T-helper 9 cell (primary cell): ENCODE data around the gene DNAJC18.
"Not testable (repeated sequence)": the region's sequence is repeated elsewhere in the genome, so short reads cannot be mapped to it uniquely, and the experiment has no call there.

Experiments used
- DNase-seq: peaks from one replicate; pipeline ENCODE4 v3.0.0-alpha.2; 2020
- total RNA-seq, 2 donors: gene quantifications; one replicate each; lab custom pipeline; 2026; lab: John Stamatoyannopoulos, UW

The DNAJC18 gene
- total RNA-seq: 7.5 to 18.7 reads per million in 2 donors

- peak; percentile 86 for DNase-seq
Measured at GRCh38 chr5:139439013-139439903, at the start of gene DNAJC18. Gene DNAJC18, minus strand, starts transcription at chr5:139439525. Its CDS starts 80 bp downstream, at chr5:139439445.

GRCh38 chr5:139488260-139488659, 48.9 kb upstream of the DNAJC18 start:
- DNase-seq: no peak

DNA sequence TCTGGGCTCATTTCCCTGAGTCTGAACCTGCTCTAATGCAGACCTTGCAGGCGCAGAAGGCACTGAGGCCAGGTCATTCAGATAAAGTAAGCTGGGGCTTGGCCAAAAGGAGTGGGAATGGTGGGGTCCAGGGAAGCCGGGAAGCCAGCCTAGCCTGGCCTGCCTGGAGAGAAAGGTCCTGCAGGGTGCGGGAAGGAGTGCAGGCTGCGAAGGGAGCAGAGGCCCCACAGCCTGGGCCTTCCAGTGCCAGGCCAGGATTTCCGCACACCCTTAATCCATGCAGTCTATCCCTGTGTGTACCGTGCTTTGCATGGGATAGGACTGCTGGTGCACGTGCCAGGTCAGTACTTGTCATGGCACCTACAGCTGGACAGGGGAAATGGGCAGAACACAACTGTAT, 46.9 kb upstream of the DNAJC18 start:
- DNase-seq: no peak

DNA sequence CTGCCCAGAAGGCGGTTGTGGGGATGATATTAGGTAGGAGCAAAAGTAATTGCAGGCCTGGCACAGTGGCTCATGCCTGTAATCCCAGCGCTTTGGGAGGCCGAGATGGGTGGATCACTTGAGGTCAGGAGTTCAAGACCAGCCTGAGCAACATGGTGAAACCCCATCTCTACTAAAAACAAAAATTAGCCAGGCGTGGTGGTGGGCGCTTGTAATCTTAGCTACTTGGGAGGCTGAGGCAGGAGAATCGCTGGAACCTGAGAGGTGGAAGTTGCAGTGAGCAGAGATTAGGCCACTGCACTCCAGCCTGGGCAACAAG, 43.5 kb upstream of the DNAJC18 start:
- not testable (repeated sequence) for DNase-seq

GRCh38 chr5:139482050-139482889, 42.9 kb upstream of the DNAJC18 start, which contains the start of gene STING1:
Gene STING1, minus strand, starts transcription at chr5:139482758. Its CDS starts 1,054 bp downstream, at chr5:139481704.
- DNase-seq: peak; percentile 54

- DNase-seq: no peak
Measured at GRCh38 chr5:139481580-139482049, 42.3 kb upstream of the DNAJC18 start.

- DNase-seq: no peak
Measured at GRCh38 chr5:139481122-139481533, 41.8 kb upstream of the DNAJC18 start.

GRCh38 chr5:139479729-139480128, 40.4 kb upstream of the DNAJC18 start:
- not testable (repeated sequence) for DNase-seq

DNA sequence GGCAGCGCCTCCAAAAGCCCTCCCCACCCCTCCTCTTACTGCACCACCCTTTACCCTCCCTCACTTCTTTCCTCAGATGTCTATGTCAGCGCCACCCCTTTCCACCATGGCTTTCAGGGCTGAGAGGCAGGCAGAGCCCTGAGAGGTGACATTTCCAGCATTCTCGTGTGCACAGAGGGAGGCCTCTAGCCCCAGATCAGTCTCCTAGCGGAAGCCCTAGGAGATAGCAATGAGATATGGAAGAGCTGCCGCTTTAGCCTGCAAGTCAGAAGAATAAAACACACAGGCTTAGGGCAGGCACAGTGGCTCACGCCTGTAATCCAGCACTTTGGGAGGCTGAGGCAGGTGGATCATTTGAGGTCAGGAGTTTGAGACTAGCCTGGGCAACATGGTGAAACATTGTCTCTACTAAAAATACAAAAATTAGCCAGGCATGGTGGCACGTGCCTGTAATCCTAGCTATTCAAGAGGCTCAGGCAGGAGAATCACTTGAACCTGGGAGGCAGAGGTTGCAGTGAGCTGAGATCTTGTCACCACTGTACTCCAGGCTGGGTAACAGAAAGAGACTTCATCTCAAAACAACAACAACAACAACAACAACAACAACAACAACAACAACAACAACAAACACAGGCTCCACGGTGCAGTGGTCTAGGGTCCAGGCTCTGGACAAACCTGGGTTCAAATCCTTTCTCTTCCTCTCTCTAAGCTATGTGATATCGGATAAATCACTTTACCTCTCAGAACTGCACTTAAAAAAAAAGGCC, 39.5 kb upstream of the DNAJC18 start:
- DNase-seq: not testable (repeated sequence)

DNA sequence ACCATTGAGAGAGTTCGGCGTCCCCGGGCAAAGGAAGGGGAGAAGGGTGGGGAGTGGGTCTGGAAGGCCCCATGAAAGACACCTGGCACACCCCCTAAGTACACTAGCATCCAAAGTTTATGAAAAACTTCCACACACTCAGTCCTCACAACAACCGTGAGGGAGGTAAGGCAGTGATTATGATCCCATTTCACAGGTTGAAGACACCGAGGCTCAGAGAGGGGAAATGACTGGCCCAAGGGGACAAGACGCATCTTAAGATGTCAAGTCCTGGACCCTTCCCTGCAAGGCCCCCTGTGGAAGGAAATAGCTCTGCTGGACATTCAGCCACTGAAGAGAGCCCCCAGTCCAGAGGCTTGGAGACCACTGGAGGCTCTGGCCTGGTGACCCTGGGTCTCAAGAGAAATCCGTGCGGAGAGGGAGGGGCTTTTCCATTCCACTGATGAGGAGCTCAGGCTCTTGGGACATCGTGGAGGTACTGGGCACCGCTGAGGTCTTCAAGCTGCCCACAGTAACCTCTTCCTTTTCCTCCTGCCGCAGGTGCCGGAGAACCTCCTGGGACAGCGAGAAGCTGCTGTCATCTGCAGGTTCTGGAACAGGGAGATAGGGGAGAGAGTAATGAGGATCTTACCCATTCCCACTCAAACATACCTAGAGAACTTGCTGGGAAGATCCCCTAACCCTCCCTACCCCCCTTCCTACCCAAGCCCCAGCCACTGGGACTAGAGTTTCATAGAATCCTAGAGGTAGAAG, 36.7 kb upstream of the DNAJC18 start:
- no peak for DNase-seq

GRCh38 chr5:139474890-139475791, 35.8 kb upstream of the DNAJC18 start:
- DNase-seq: no peak

DNA sequence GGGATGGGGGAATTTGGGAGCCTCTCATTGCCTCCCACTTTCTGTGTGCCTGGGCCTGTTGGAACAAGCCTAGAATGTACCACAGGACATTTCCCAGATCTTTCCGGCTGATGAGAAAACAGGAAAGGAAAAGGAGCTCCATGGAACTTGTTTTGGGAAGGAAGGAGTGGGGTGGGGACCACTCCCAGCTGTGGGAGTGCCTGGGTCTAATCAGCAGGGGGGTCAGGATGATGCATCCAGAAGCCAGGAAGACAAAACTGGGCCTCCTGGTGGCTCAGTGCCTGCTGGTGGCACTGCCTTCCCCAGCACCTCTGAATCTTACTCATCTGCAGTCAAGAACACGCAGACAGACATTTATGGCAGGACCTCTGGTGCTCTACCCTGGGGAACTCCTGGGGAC, 34.2 kb upstream of the DNAJC18 start:
- DNase-seq: no peak

- no peak for DNase-seq
Measured at GRCh38 chr5:139473105-139473504, 33.8 kb upstream of the DNAJC18 start.

DNA sequence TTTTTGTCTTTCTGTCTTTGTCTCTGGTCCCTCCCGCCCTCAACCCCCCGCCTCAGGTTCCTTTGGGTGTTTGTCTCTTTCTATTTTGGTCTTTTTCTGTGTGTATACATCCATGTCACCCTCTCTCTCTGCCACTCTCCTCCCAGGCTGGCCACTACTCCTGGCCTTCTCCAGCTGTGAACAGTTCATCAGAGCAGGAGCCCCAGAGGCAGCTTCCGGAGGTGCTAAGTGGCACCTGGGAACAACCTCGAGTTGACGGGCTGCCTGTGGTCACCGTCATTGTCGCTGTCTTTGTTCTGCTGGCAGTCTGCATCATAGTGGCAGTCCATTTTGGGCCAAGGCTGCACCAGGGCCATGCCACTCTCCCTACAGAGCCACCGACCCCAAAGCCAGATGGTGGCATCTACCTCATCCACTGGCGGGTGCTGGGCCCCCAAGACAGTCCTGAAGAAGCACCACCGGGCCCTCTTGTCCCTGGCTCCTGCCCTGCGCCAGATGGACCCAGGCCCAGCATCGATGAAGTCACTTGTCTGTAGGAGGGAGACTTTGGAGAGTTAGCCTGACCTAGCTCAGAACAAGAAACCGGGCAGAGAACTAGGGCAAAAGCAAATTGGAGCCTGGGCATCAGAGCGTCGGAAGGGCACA, 33.2 kb upstream of the DNAJC18 start:
- DNase-seq: no peak

DNA sequence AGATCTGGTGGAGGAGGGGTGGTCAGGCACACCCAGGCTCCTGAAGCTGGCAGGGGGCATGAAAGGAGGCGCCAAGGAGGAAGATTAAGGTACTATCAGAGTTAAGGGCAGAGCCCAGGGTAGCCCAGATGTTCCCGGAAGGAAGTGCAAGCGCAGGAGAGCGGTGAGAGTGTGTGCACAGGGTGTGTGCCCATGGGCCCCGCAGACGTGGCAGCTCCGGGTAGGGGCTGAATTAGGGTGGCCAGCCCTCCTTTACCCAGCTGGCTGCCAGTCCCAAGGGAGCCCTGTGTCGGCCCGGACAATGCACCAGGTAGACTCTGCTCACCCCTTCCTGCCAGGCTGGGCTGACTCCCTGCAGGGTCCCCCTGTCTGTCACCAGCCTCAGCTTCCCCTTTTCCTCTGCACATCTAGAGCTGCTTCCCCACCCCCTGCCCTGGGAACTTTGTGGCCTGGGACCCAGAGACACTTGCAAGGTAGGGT, 31.5 kb upstream of the DNAJC18 start, which contains the start of gene SMIM33:
SMIM33 (plus strand) TSS at position 184 of the 480 bp plus-strand sequence; CDS start at position 302, 118 bp downstream.
- no peak for DNase-seq

DNA sequence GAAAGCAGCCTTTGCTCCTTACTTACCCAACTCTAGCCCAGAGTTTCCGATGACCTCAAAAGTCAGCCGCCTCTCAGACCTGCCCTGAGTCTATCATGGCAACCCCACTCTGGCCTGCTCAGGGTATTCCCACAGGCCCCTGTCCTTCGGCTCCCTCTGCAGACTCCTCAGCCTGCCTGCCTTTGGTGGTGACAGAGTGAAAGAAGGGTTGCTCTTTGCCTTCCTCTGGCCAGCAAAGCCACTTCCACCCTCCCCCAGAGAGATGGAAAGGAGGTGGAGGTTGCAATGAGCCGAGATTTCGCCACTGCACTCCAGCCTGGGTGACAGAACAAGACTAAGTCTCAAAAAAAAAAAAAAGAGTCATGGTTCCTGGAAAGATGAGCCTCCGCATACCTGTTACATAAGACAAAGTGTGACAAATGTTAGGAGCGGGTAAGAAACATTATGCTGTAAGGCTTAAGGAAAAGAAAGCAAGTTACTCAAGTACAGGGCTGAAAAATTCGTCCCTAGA, 29.2 kb upstream of the DNAJC18 start:
- no peak for DNase-seq

- DNase-seq: no peak
Measured at GRCh38 chr5:139462586-139463276, 23.4 kb upstream of the DNAJC18 start, which contains the start of gene ECSCR. Gene ECSCR, minus strand, starts transcription at chr5:139462743. Its CDS starts 73 bp downstream, at chr5:139462670.

DNA sequence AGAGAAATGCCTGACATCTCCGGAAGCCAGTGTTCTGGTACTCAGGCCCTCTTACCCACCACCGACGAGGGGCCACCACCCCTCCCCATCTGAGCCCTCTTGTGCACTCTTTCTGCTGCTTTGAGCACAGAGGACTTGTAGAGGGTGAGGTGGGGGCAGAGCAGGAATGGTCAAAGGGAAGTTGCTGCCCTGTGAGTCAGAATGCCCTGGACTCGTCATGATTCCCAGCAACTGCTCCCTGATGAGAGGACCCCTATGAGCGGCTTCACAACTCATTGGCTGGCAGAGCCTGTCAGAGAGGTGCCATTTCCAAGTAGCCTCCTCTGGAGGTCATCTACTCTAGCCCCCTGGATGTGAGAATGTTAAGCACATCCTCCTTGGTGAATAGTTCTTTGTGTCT, 22.4 kb upstream of the DNAJC18 start:
- no peak for DNase-seq

DNA sequence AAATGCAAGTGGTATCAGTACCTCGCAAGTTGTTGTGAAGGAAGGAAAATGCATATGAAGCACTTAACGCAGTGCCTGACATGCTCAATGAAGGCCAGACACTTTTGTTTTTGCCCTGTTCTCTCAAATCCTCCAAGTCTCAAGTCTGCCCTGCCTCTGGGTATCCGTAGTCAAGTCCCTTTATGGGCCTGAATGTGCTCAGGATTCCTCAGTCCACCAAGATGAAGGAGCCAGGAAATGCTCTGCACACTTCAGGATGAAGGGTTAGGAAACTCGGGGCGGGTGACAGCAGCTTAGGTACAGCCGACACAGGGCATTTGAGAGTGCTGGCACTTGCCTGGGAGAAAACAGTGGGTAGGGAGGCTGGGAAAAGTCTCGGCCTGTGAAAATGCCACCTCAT, 21.9 kb upstream of the DNAJC18 start:
- no peak for DNase-seq
